Germinal center (tissue), 1 donor: ENCODE data around the gene TYW3.

Source experiments
- DNase-seq: peaks from one replicate; pipeline ENCODE4 v3.0.0; 2012; ENCODE audit warnings: mixed read lengths, low spot score

The TYW3 gene, protein sequence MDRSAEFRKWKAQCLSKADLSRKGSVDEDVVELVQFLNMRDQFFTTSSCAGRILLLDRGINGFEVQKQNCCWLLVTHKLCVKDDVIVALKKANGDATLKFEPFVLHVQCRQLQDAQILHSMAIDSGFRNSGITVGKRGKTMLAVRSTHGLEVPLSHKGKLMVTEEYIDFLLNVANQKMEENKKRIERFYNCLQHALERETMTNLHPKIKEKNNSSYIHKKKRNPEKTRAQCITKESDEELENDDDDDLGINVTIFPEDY

DNA sequence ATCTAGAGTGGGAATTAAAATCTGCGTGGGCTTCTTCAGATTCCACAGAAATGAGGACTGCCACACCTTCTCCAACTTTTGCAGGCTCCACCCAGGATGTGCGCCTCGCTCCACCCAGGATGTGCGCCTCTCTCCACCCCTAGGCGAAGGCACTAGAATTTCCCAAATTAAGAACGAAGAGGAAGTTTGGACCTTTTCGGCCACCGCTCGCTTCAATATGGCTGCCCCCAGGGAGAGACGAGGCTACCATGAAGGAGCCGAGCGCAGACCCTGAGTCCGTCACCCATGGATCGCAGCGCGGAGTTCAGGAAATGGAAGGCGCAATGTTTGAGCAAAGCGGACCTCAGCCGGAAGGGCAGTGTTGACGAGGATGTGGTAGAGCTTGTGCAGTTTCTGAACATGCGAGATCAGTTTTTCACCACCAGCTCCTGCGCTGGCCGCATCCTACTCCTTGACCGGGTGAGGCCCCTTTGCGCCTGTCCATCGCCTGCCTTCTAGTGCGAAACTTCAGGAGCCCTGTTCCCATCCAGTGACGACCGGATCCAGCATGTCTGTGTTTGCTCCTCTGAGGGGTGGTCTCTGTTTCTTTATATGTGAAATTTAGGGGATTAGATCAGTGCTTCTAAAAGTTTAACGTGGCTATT is at the start of gene TYW3, which contains the start of gene CRYZ:
Gene TYW3, plus strand, starts transcription at position 193 of the 644 bp plus-strand sequence. Its CDS starts 93 bp downstream, at position 286.
Gene CRYZ, minus strand, starts transcription at position 91 of the 644 bp plus-strand sequence. CDS start 8,229 bp downstream, outside the sequence.
- peak; percentile 59 for DNase-seq

DNA sequence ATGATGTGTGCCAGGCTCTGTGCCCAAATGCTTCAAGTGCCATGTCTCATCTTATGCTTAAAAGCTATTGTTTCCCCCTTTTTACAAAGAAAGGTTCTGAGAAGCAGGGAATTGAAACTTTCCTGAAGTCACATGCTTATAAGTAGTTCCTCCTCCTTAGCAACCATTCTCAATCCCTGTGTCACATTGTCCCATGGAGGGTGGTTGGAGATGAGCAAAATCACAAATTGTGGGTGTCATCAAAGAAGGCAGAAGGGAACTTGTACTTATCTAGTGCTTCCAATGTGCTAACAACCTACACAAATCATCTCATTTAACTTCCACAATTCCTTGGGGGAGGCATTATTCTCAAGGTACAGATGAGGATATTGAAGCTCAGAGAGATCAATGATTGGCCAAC is 49.3 kb upstream of the TYW3 start:
- DNase-seq, result no peak

DNA sequence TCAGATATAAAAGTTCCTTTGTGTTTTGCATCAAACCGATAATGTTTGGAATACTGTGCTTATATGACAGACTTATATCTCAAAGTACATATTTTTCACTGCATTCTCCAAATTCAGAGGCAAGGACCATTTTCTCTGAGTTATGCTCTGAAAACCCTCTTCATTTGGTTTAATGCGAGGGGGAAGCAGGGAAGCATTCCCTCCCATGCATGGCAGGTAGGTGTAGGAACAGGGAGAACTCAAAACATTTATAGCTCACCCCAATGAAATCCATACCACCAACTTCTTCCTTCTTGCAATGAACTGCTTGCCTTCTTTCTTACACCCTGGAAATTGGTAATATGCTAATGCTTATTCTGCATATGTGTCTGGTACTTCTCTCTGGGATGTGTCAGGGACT is 48.7 kb upstream of the TYW3 start:
- no peak for DNase-seq

DNA sequence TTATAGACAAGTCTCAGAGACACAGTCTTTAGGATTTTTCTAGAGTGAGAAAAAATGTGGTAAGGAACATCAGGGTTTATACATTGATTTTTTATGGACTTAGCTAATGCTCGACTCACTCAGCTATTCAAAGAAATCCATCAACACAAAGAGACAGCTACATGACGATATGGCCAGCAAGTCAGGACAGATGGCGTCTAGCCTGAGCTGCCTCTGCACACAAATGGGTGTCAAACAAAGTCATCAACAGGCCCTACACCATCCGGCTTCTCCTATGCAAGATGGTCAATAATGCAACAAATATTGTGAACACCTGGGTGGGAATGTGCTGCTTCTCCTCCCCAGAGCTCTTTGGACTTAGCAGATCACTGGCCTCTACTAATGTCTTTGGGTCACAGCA is 46.0 kb upstream of the TYW3 start:
- no peak for DNase-seq

DNA sequence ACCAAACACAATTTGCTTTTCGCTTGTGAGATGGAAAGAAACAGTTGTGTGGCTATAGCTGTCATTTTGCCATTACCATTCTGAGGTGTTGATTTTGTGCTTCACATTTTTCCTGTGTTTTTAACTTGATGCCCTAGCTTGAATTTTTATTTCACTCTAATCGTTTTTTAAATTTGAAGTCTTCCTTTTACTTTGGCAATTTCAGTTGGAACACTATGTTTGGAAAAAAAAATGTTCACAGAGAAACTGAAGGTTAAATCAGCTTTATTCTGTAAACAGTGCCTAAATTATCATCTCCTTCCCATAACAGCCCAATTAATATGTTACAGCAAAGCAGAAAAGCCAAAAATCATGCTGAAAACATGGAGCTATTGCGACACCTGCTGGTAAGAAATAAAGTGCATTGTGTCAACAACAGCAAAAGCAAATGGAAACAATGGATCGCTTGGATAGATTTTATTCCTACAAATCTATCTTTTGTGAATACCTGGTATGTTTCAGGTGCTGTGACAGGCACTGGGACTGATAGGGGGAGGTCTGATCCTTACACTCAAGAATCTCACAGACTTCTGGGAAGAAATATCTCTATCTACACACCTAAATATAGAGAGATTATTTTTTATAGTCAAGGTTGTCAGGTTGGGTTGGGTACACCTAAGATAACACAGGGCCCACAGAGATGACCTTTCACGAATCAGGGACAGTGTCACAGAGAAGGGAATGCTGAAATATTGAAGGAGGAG is 43.2 kb upstream of the TYW3 start:
- DNase-seq, result no peak

DNA sequence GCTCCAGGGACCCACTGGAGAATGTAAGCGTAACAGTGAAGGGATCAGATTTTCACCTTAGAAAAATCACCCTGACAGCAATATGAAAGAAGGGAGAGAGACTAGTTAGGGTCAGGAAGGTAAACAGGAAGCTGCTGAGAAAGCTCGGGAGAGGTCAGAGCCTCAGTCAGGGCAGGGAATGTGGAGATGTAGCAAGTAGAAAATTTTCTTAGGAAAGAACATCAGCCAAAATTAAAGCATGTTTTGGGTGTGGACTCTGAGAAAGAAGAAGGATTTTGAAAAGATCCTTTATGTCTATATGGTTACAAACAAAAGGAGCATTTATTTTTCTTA is 42.6 kb upstream of the TYW3 start:
- DNase-seq, result no peak

DNA sequence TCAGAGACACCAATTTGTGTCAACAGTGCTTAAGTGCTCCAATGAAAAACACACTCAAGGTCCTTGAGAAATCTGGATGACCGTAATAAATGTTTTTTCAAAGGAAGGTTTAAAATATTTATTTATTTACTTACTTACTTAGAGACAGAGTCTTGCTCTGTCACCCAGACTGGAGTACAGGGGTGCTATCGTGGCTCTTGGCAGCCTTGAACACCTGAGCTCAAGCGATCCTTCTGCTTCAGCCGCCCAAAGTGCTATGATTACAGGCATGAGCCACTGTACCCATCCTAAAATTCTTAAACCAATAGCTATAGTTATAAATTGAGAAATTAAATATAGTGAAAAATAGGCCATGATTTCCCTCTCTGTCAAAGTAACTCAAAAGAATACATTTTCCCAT is 42.0 kb upstream of the TYW3 start:
- no peak for DNase-seq

DNA sequence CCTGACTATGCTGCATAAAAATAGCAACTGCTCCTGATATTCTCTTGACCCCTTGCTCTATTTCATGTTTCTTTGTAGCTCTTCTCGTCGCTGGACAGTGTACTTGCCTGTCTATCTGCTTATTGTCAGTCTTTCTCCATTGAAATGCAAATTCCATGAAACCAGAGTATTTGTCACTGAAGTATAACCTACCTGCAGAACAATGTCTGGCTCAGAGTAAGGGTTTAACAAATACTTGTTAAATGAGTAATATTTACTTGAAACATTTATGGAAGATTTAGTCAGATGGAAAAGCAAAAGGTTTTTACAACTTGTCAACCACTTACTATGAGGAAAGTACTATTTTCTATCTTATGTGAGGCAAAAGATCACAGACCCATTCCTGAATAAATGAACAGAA is 39.5 kb upstream of the TYW3 start:
- no peak for DNase-seq

DNA sequence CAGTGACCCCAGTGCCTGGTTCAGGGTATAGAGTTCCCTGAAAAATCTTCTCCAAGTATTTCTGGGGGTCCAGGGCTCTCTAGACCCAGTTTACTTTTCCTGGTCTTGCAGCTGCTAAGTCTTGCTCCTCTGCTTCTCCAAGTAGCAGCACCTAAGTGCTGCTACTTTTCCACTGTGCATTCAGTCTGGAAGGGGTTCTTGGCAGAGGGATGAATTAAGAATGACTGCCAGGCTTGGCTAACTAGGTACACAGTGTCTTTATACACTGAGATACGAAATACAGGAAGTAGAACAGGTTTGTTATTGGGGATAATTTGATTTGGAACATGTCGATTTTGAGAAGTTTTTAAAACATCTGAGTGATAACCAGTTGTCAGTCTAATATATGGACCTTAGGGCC is 35.1 kb upstream of the TYW3 start:
- DNase-seq, result no peak

DNA sequence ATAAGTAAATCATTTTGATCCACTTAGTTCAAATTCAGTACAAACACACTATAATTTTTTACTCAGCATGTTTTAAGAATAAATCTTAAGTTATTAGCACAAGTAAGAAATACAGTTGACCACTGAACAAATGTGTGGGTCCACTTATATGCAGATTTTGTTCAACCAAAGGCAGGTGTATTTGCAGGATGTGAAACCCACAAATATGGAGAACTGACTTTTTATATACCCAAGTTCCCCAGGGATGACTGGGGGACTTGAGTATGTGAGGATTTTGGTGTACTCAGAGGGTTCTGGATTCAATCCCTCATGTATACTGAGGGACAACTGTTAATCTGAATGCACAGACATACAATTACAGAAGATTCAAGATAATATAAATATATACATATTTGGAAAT is 33.6 kb upstream of the TYW3 start:
- DNase-seq, result no peak

DNA sequence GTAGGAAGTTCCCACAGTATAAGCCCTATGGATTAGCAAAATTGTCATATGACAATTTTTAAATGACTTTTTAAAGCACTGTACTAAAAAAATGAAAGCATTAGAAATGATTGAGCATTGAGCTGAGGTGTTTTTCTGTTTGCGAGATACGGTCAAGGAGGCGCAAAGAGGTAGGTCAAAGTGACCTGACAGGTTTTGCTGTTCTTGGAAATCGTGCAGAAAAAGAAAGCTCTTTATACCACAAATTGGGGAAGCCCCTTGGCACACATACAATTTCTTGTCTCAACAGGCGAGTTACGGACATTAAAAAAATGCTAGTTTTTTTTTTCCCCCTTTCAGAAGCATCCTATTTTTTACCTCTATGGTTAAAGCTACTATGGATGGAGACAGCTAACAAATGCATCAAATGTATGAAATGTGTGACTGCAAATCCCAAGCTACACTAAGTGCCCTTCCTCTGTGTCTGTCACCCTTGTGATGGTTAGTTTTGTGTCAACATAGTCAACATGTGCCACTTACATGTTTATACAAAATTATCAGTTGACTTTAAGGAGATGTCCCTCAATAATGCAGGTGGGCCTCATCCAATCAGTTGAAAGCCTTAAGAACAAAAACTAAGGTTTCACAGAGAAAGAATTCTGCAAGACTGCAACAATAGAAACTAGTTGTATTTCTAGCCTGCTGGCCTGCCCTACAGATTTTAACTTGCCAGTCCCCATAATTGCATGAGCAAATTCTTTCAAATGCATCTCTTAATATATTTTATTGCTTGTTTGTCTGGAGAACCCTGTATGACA is 29.4 kb upstream of the TYW3 start:
- no peak for DNase-seq

DNA sequence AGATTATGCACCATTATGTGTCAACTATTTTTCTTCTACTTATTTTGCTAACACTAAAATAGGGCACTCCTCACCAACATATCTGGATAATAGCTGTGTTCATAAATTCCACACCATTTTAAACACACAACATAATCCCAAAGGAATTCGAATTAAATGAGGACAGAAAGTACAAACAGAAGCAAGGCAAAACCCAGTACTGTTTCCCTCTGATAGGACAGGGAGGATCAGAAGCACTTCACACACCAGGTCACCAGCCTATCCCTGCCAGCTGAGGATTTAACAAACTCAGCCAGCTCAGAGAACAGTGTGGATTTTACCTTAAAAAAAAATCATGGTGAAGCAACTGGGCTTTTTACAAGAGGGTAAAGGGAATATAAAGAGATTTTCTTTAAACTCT is 20.1 kb upstream of the TYW3 start:
- DNase-seq, result no peak

DNA sequence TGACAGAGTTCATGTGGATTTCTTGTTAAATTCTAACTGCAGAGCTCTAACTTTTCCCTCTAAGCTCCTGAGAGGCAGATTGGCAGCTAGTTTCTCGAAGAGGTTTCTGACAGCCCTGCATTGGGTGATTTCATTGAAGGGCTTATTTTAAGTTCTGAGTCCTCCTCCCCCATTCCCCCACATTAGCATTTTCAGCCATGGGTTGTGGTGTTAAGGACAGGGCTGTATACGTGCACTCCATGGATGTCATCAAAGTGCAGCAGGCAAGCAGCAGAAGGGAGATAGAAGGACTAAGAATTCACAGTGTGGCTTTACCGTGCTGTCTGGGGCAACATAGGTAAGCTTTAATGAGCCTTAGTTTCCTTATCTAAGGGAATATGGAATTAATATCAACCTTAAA is 19.1 kb upstream of the TYW3 start:
- no peak for DNase-seq

DNA sequence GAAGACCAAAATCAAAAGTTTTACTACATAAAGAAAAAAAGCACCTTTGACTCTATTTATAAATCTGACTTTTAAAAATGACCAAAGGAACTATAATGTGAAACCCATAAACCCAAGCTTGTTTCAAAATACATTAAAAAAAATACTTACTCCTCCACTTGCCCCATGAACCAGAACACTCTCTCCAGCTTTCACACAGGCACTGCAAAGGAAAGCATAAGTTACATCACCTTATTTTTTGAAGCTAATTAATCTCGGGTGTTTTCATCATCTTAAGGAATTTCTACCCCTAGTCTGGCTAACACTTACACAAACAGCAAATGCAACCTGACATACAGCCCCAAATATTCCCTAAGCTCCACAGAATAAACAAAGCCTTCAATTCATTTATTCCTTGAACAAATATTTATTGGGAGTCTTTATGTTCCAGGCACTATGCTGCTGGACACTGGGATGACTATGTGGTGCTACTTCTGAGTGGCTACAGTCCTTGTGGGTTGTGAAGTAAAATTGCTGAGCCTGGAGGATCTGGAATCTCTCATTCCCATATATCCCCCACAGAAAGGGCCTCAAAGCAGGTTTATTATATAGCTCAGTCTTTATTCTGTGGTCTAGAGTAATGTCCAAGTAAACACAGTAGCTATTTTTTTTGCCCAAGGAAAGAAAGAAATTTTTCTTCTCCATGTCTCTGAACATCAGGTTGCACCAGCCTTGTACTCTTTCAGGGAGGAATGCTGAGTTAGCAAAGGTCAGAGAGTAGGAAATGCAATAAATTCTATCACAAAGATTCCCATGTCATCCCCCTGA is 18.3 kb upstream of the TYW3 start:
- DNase-seq, result no peak

DNA sequence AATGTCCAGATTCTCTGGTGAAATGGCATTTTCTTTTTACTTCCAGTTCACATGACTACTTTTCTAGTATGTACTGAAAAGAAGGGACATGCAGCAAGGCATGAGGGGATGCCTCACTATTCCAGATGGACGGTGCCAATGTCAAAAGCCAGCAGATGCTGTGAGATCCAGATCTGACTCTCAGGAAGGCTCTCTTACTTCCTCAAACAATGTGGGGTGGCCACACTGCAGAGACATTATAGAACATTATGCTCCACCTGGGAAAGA is 17.8 kb upstream of the TYW3 start:
- no peak for DNase-seq

DNA sequence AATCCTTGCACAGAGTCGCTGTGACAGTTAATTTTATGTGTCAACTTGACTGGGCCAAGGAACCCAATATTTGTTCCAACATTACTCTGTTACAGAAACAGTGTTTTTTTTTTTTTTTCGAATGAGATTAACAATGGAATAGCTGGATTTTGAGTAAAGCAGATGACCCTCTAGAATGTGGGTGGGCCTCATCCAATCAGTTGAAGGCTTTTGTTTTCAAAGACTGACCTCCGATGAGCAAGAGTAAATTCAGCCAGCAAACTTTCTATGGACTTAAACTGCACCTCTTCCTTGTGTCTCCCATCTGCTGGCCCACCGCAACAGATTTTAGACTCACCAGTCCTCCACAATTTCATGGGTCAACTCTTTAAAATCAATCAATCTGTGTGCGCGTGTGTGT is 17.1 kb upstream of the TYW3 start:
- DNase-seq, result no peak

DNA sequence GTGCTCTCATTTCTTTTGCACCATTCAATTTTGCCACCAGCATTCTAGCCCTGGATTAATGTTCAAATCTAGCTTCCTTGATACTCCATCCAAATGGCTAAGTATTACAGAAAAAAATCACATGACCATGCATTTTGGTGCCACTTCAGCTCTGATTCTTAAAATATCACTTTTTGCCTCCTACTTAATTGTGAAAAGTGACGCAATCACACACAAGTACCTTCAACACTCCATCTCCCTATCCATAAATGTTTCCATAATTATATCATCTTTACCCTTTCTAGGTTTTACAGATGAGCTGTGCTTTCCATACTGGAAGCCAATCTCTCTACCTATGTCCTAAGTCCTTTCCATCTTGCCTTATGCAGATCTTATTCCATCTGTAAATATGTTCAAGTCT is 16.1 kb upstream of the TYW3 start:
- no peak for DNase-seq

DNA sequence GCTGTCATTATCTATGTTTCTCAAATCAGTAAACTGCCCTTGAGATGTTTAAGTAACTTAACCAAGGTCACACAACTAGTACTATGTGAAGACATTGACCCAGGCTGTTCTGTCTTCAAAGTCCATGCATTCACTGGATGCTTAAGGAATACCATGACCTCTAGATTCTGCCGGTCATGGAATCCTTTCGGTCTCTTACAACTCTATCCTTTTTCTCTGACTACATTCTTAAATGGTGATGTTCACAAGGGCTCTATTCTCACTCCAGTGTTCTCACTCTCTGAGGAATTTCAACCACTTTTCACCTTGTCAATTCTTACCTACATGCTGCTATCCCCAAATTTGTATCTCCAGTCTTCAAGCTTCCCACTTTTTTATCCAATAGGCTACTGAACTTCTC is 15.3 kb upstream of the TYW3 start:
- DNase-seq, result no peak

DNA sequence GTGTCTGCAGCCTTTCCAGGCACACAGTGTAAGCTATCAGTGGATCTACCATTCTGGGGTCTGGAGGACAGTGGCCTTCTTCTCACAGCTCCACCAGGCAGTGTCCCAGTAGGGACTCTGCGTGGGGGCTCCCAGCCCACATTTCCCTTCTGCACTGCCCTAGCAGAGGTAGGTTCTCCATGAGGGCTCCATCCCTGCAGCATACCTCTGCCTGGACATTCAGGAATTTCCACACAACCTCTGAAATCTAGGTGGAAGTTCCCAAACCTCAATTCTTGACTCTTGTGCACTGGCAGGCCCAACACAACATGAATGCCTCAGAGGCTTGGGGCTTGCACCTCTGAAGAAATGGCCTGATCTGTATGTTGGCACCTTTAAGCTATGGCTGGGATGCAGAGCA is 6.9 kb upstream of the TYW3 start:
- DNase-seq, result no peak

DNA sequence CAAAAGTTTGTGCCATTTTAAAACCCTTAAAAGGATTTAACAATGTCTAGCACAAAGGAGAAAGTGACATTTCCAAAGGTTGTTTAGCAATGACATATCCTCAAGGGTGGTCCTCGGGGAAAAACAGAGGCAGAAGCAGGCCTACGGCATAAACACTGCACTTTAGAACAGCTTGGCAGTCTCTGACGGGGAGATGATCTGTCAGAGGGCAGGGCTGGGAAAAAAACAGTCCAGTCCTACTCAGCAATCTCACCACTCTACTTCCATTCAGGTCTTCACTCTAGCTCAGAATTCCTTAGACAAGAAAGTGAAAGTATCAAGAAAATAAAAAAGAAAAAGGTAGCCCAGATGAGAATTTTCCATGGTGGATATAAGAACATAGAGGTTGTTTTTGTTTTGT is 4.2 kb upstream of the TYW3 start:
- no peak for DNase-seq

DNA sequence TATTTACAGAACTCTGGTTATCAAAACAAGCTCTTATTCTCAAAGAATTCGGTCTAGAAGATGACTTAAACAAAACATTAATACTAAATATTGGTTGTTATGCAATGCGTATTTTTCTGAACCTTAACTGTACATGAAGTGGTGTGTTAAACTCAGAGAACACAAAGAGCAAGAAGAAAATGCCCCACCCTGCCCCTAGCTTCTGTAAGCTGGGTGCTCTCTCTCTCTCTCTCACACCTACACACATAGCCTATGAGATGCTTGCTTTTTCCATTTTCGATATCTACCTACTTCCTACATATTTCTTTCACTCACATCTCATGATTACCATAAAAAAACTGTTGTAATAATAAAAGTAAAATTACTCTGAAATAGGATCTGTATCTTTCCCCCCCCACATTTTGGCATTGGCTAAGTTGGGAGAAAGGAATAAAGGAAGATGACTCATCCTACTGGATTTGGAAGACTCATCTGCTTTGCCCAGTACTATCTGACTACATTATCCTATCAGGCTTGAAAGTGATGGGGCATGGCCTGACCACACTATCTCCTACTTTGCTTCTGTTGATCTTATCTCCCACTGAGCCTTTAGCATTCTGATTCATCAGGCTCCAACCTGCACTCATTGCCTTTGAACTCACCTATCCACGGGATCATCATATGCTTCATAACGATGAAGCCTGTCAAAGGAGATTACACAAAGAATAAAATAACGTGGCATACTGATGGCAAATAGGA is 3.0 kb upstream of the TYW3 start:
- DNase-seq, result no peak
